Activated CD8-positive, alpha-beta memory T cell treated with anti-CD3 and anti-CD28 coated beads, Interleukin-2, amount 10 ng/mL, durations not matched to agents 7 days and 5 days (primary cell): ENCODE data around the gene CLEC17A. TPM values are rescaled to one million over a fixed set of nuclear protein-coding genes. Genes with fewer than 3 reads are reported as not detected.
"Not testable (repeated sequence)": the region's sequence is repeated elsewhere in the genome, so short reads cannot be mapped to it uniquely, and the experiment has no call there.

Experiments
- ATAC-seq: fragments of 150-1000 bp; cut with Tn5 transposase; one replicate; pipeline ENCODE4 v1.10.0; 2021; ENCODE audit warnings: moderate library complexity
- CTCF ChIA-PET: fragments of 350-600 bp; sonication (Branson Sonifier 250); formaldehyde crosslinking; loops from one replicate; lab custom pipeline; 2021; ENCODE audit warnings: antibody characterized with exemption; lab: Charles Lee
- DNase-seq: peaks from one replicate; pipeline ENCODE4 v3.0.0-alpha.2; 2020
- H3K27ac Mint-ChIP-seq: one replicate; pipeline ENCODE4 v1.8.0; 2021; ENCODE audit warnings: mild to moderate bottlenecking, mixed read lengths
- H3K27me3 Mint-ChIP-seq: one replicate; pipeline ENCODE4 v1.8.0; 2021; ENCODE audit warnings: mixed read lengths
- H3K36me3 Mint-ChIP-seq: one replicate; pipeline ENCODE4 v1.8.0; 2021; ENCODE audit warnings: mild to moderate bottlenecking, mixed read lengths
- H3K4me1 Mint-ChIP-seq: one replicate; pipeline ENCODE4 v1.8.0; 2021; ENCODE audit warnings: mixed read lengths
- H3K4me3 Mint-ChIP-seq: one replicate; pipeline ENCODE4 v1.8.0; 2021; ENCODE audit warnings: mild to moderate bottlenecking, moderate library complexity, mixed read lengths
- H3K9me3 Mint-ChIP-seq: one replicate; pipeline ENCODE4 v1.8.0; 2022; ENCODE audit warnings: low read depth, mixed read lengths
- total RNA-seq, 2 experiments: library from RNA; stranded (reverse); gene quantifications; one replicate each; pipeline ENCODE4 v1.2.3, GENCODE V29; 2021

CLEC17A gene
- total RNA-seq = not detected

- H3K27ac Mint-ChIP-seq = no peak within 1 kb of the TSS
- ATAC-seq (no peak), DNase-seq (no peak)
- H3K9me3 Mint-ChIP-seq = no peaks in the 10 kb centered on the region
- CTCF ChIA-PET = no interaction called here
- H3K36me3 Mint-ChIP-seq = no peaks in the 10 kb centered on the region
- no peak within 1 kb of the TSS for H3K4me3 Mint-ChIP-seq
- H3K4me1 Mint-ChIP-seq = peaks cover 3% of the 10 kb centered on the region
- no peaks in the 10 kb centered on the region for H3K27me3 Mint-ChIP-seq
Observed at GRCh38 chr19:14582894-14583340, at the start of gene CLEC17A. TSS of gene CLEC17A (plus strand) at chr19:14583084. CDS start at chr19:14583161, 77 bp downstream.

- Mint-ChIP-seq H3K4me1 (peaks cover 26% of the 10 kb centered on the region), H3K9me3 (no peaks in the 10 kb centered on the region), H3K36me3 (peaks cover 3% of the 10 kb centered on the region), H3K27ac (no peak overlapping the region), H3K4me3 (no peak overlapping the region), H3K27me3 (no peaks in the 10 kb centered on the region)
- no peak for DNase-seq
- no peak for ATAC-seq
- CTCF ChIA-PET = no interaction called here
Observed at GRCh38 chr19:14533450-14533849, 49.4 kb upstream of the CLEC17A start.

- no peak overlapping the region for H3K27ac Mint-ChIP-seq
Observed at GRCh38 chr19:14536926-14537692, 45.8 kb upstream of the CLEC17A start.

GRCh38 chr19:14540741-14541525, 42.0 kb upstream of the CLEC17A start:
- Mint-ChIP-seq H3K27ac (no peak overlapping the region), H3K4me3 (no peak overlapping the region), H3K9me3 (no peaks in the 10 kb centered on the region), H3K27me3 (no peaks in the 10 kb centered on the region), H3K4me1 (peaks cover 4% of the 10 kb centered on the region), H3K36me3 (no peaks in the 10 kb centered on the region)
- DNase-seq = no peak
- CTCF ChIA-PET = interaction anchor here (1.4 kb wide), 1 partner anchor 15 kb away, joined by 6 read pairs; no protein-coding TSS in a partner anchor
- ATAC-seq = no peak

More at GRCh38 chr19:14536926-14537692, 45.8 kb upstream of the CLEC17A start:
- H3K9me3 Mint-ChIP-seq = no peaks in the 10 kb centered on the region
- DNase-seq = peak; percentile 68
- peaks cover 12% of the 10 kb centered on the region for H3K4me1 Mint-ChIP-seq
- peak; percentile 66 for ATAC-seq
- peaks cover 1% of the 10 kb centered on the region for H3K36me3 Mint-ChIP-seq
- CTCF ChIA-PET = interaction anchor here (0.9 to 2.3 kb wide), 5 partner anchors 18 to 37 kb away, joined by 3 to 10 read pairs (median 3); partner anchors contain the start of gene NDUFB7
- no peaks in the 10 kb centered on the region for H3K27me3 Mint-ChIP-seq
- H3K4me3 Mint-ChIP-seq = no peak overlapping the region

GRCh38 chr19:14541979-14542378, 40.9 kb upstream of the CLEC17A start:
- H3K27ac Mint-ChIP-seq, H3K4me3 Mint-ChIP-seq, H3K9me3 Mint-ChIP-seq, H3K4me1 Mint-ChIP-seq, H3K36me3 Mint-ChIP-seq, H3K27me3 Mint-ChIP-seq, DNase-seq, ATAC-seq: not testable (repeated sequence)
- CTCF ChIA-PET = interaction anchor here (1.8 kb wide), 1 partner anchor 14 kb away, joined by 5 read pairs; no protein-coding TSS in a partner anchor

- Mint-ChIP-seq H3K27ac (no peak overlapping the region), H3K27me3 (no peaks in the 10 kb centered on the region), H3K4me3 (no peak overlapping the region), H3K9me3 (no peaks in the 10 kb centered on the region), H3K4me1 (no peaks in the 10 kb centered on the region), H3K36me3 (no peaks in the 10 kb centered on the region)
- CTCF ChIA-PET = interaction anchor here (1.8 kb wide), 1 partner anchor 13 kb away, joined by 5 read pairs; no protein-coding TSS in a partner anchor
- no peak for ATAC-seq
- DNase-seq = no peak
Observed at GRCh38 chr19:14542711-14543328, 40.1 kb upstream of the CLEC17A start.

GRCh38 chr19:14544047-14544446, 38.8 kb upstream of the CLEC17A start:
- no peak overlapping the region for H3K4me3 Mint-ChIP-seq
- H3K9me3 Mint-ChIP-seq = no peaks in the 10 kb centered on the region
- H3K27ac Mint-ChIP-seq = no peak overlapping the region
- DNase-seq (no peak), ATAC-seq (no peak)
- H3K27me3 Mint-ChIP-seq = no peaks in the 10 kb centered on the region
- CTCF ChIA-PET = no interaction called here
- H3K4me1 Mint-ChIP-seq = peaks cover 1% of the 10 kb centered on the region
- peaks cover 4% of the 10 kb centered on the region for H3K36me3 Mint-ChIP-seq

- ATAC-seq (no peak), DNase-seq (no peak)
- no peak overlapping the region for H3K27ac Mint-ChIP-seq
- peaks cover 3% of the 10 kb centered on the region for H3K4me1 Mint-ChIP-seq
- no peaks in the 10 kb centered on the region for H3K27me3 Mint-ChIP-seq
- peaks cover 8% of the 10 kb centered on the region for H3K36me3 Mint-ChIP-seq
- no peak overlapping the region for H3K4me3 Mint-ChIP-seq
- no peaks in the 10 kb centered on the region for H3K9me3 Mint-ChIP-seq
- CTCF ChIA-PET = no interaction called here
Observed at GRCh38 chr19:14544977-14545715, 37.7 kb upstream of the CLEC17A start.

- peaks cover 4% of the 10 kb centered on the region for H3K4me1 Mint-ChIP-seq
- H3K4me3 Mint-ChIP-seq = no peak overlapping the region
- DNase-seq = no peak
- no peak for ATAC-seq
- H3K36me3 Mint-ChIP-seq = peaks cover 8% of the 10 kb centered on the region
- H3K27ac Mint-ChIP-seq = no peak overlapping the region
- H3K27me3 Mint-ChIP-seq = no peaks in the 10 kb centered on the region
- CTCF ChIA-PET = no interaction called here
- H3K9me3 Mint-ChIP-seq = no peaks in the 10 kb centered on the region
Observed at GRCh38 chr19:14545716-14546082, 37.2 kb upstream of the CLEC17A start.

GRCh38 chr19:14550201-14550754, 32.6 kb upstream of the CLEC17A start:
- H3K4me3 Mint-ChIP-seq = no peak overlapping the region
- peaks cover 8% of the 10 kb centered on the region for H3K36me3 Mint-ChIP-seq
- H3K27ac Mint-ChIP-seq = no peak overlapping the region
- ATAC-seq (no peak), DNase-seq (no peak)
- H3K4me1 Mint-ChIP-seq = peaks cover 16% of the 10 kb centered on the region
- CTCF ChIA-PET = interaction anchor here (1.5 to 1.6 kb wide), 3 partner anchors 22 to 45 kb away, joined by 4 to 10 read pairs (median 8); partner anchors contain the start of gene NDUFB7
- H3K9me3 Mint-ChIP-seq = no peaks in the 10 kb centered on the region
- no peaks in the 10 kb centered on the region for H3K27me3 Mint-ChIP-seq

GRCh38 chr19:14551134-14552005, 31.5 kb upstream of the CLEC17A start:
- ATAC-seq (peak; percentile 96), DNase-seq (peak; percentile 87)
- not testable (repeated sequence) for H3K27me3 Mint-ChIP-seq, H3K4me3 Mint-ChIP-seq, H3K36me3 Mint-ChIP-seq, H3K9me3 Mint-ChIP-seq
- Mint-ChIP-seq H3K27ac (peak overlapping the region; percentile 70), H3K4me1 (peaks cover 23% of the 10 kb centered on the region)
- CTCF ChIA-PET = interaction anchor here (0.6 to 1.6 kb wide), 7 partner anchors 16 to 110 kb away, joined by 3 to 10 read pairs (median 4); partner anchors contain the start of gene NDUFB7

- not testable (repeated sequence) for DNase-seq, H3K9me3 Mint-ChIP-seq, H3K27me3 Mint-ChIP-seq, H3K4me3 Mint-ChIP-seq, H3K27ac Mint-ChIP-seq, ATAC-seq, H3K36me3 Mint-ChIP-seq
- peaks cover 27% of the 10 kb centered on the region for H3K4me1 Mint-ChIP-seq
- CTCF ChIA-PET = interaction anchor here (0.6 to 1.5 kb wide), 6 partner anchors 16 to 110 kb away, joined by 3 to 10 read pairs (median 4); no protein-coding TSS in a partner anchor
Observed at GRCh38 chr19:14552006-14552360, 30.9 kb upstream of the CLEC17A start.
